SW 1271 (cell line): ENCODE results near the gene EPC2.

ENCODE experiments used
- DNase-seq, 2 experiments: peaks; one replicate each; lab custom pipeline; 2025; lab: John Stamatoyannopoulos, UW

Gene EPC2

DNA sequence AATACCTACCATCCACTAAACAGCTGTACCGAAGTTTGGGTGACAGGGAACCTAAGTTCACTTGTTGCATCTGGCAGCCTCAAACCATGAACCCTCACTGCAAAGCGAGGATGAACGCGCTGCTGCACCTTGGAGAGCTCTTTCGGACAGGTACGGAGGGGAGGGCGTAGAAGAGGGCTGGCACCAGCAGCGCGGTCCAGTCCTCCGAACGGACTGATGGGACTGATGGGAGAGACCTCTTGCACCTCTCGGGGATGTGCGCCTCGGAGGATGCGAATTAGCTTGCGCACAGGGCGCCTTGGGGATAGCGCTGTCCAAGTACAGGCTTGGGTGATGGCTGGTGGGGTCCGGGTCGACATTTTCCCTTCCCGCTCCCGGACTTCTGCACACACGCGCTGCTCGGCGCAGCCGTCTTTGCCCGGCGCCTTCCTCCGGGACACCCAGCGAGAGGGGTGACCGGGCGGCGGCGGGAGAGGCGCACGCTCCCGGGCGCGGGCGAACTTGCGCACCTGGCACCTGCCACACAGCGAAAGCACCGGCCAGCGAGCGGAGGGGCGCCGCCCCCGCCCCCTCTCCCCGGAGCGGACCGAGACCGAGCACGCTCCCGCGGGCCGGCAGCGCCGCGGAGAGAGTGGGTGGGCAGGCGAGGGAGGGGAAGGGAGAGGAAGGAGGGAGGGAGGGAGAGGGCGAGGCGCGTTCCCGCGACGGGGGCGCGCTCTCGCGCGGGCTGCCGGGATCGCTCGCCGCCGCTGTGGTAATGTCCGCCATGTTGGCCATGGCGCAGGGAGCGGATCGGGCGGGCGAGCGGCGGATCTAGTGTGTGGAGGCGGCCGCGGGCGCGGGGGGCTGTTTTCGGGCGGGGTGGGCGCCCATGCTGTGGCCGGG lies at the start of gene EPC2:
Gene EPC2 (plus strand): TSS at position 754 of the 885 bp plus-strand sequence. CDS start 267 bp downstream, outside the sequence.
- DNase-seq: peak; percentile 20 to 64

DNA sequence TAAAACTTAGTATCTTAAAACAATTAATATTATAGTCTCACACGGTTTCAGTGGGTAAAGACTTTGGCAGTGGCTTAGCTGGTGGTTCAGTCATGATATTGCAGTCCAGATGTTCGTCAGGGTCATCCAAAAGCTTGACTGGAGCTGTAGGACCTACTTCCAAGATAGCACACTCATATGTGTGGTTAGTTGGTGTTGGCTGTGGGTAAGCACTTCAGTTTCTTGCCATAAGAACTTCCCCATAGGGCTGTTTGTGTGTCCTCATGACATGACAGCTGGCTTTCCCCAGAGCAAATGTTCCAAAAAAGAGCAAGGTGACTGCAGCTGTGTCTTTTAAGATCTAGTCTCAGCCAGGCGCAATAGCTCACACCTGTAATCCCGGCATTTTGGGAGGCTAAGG lies 48.5 kb upstream of the EPC2 start:
- DNase-seq: no peak

DNA sequence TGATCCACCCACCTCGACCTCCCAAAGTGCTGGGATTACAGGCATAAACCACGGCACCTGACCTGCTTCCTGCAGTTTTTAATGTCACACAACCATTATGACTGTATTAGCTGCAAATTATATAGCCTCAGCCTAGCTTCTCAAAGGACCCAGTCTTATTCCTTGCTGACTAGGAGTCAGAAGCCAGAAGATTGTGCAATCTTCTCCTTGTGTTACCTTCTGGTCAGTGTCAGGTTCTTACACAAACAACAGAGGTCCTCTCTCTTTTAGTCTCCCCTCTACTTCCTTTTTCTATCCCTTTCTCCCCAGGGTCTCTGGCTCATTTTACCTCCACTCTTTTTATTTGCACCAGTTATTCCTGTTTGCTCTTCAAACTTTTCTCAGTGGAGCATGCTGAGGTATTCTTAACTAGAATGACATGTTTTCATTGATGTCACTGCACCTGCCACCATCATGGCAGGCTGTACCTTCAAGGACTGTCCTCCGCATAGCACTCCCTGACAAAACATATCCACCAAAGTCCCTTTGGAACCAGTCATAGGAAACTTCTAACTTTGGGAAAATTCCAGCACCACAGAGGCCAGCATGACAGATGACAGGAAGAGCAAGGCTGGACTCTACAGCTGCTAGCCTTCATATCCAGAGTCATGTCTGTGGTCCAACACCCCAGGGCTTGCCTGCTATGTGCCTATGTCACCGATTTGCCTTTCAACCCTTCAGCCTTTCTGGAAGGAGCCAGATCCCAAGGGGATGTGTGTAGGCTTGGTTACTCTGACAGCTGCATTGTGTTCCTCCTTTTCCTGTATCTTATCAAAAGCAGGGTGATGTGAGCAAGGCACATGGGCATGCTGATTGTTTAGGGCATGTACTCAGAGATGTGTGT lies 45.2 kb upstream of the EPC2 start:
- DNase-seq: no peak

DNA sequence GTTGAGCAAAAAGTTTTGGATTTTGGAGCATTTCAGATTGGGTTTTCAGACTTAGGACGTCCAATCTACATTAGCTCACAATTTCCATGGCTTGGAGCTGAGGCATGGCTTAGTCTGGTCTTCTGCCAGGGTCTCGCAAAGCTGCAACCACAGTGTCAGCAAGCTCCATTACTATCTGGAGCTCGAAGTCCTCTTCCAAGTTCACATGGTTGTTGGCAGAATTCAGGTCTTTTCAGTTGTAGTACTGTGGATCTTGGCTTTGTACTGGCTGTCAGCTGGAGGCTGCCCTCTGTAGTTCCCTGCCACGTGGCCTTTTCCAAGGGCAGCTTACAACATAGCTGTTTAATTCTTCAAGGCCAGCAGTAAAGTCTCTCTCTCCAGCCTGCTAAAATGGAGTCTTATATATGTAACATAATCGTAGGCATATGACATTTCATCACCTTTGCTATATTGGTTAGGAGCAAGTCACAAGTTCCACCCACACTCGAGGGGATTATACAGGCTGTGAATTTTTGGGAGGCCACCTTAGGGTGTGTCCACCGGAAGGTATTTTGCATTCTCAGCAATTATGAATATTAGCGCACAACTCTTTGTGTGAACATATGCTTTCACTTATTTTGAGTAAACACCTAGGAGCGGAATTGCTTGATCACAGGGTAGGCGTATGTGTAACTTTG lies 41.5 kb upstream of the EPC2 start:
- DNase-seq: no peak

DNA sequence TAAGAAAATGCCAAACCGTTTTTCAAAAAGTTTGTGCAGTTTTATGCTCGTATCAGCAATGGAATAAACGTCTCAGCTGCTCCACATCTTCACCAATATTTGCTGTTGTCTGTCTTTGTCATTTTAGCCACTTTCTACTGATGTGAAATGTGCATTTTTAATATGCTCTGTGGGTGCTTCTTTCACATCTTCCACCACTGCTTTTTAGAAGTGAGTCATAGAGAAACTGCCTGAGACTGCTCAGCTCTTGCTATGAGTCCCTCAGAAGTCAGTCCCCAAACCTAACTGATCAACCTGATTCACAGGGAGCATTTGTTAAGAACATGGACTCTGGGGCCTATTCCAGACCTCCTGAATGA lies 41.0 kb upstream of the EPC2 start:
- no peak for DNase-seq

DNA sequence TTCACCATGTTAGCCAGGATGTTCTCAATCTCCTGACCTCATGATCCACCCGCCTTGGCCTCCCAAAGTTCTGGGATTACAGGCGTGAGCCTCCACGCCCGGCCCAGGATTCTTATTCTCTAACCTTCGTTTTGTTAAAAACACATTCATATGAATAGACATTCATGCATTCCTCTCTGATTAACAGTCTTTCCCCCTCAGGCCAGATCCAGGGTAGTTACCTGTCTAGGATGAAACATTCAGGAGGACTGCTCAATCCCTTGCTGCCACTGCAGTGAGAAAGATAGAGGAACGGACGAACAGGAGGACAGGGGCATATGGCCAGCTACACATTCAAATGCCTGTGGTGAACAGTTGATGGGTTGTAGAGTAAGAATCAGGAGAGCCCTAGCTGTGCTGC lies 39.6 kb upstream of the EPC2 start:
- no peak for DNase-seq

GRCh38 chr2:148607566-148607965 lies 37.0 kb upstream of the EPC2 start:
- no peak for DNase-seq

DNA sequence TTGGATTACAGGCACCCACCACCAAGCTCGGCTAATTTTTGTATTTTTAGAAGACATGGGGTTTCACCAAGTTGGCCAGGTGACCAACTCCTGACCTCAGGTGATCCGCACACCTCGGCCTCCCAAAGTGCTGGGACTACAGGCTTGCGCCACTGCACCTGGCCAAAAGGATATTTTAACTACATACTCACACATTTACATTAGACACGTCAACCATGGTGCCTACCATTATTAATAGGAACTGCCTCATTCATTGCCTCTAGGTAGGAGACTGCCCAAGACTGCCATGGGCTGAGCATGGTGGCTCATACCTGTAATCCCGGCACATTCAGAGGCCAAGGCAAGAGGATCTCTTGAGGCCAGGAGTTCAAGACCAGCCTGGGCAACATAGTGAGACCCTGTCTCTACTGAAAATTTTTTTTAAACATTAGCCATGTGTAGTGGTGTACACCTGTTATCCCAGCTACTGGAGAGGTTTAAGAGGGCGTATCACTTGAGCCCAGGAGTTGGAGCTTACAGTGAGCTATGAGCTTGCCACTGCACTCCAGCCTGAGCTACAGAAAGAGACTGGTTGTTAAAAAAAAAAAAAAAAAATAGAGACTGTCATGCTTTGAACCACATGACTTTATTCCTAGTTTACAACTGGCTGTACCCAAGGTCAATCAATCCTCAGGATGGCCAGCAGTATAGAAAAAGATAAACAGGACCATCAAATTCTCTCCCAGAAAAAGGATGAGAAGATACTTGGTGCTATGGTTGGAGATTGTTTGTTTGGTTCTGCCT lies 31.1 kb upstream of the EPC2 start:
- DNase-seq: no peak

GRCh38 chr2:148614014-148614321 lies 30.6 kb upstream of the EPC2 start:
- no peak for DNase-seq

DNA sequence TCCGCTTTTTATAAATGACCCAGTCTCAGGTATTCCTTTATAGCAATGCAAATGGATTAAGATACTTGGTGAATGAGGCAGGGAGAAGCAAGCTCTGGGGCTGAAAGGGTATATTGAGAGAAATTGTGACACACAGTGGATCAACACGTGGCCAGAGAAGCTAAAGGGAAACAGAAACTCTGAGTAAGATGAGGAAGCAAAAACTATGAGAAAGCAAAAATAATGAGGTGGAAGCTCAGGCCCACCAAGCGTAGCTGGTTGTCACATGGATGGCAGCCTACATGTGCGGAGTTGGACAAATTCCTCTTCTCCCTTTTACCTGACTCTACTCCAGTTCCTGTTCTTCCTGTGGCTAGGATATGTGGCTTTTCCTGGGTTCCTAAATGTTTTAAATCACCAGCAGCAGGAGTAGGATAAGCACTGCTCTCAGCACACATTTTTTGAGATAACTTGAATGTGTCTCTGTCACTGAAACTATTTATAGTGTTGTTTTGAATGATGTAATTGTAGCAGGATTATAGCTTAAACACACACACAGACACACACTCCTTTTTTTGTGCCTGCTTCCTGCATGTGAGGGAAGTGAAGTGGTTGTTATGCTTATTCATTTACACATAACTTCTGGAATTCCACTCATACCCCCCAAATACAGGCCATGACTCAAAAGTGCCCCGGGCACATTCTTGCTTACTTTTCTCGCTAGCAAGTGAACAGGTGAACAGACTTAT lies 30.1 kb upstream of the EPC2 start:
- peak in 1 of 2 experiments; percentile 42 for DNase-seq

GRCh38 chr2:148615381-148615841 lies 29.1 kb upstream of the EPC2 start:
- no peak for DNase-seq

DNA sequence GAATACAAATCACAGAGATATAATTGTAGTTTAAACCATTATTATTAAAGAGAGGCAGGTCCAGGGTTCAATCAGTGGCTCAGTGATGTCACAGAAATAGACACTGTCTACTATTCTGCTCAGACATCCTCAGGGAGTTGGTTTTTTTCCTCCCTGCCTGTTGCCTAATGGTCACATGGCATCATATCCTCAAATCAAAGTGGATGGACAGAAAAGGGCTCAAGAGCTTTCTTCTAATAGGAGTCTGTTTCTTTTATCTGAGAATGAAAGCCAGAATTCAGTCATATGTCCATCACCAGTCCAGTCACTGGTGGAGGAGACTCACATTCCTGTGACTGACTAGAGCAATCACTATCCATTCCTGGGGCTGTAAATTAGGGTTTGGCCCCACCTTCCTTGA lies 27.9 kb upstream of the EPC2 start:
- no peak for DNase-seq

DNA sequence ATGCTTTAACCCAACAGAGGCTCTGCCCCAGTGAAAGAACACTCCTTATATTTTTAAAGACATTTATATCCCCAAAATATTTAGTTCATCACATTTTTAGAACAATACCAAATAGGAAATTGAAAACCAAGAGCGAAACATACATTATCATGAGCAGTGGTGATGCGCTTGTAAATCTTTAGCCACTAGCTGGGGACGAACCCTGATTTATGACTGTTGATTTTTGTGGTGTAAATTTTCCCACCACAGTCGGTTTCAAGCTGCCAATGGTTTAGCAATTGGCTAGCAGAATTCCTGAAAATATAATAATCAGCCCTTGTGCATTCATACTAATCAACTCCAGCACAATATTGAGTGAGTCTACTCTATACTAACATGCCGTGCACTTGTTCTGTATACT lies 27.3 kb upstream of the EPC2 start:
- DNase-seq: no peak

DNA sequence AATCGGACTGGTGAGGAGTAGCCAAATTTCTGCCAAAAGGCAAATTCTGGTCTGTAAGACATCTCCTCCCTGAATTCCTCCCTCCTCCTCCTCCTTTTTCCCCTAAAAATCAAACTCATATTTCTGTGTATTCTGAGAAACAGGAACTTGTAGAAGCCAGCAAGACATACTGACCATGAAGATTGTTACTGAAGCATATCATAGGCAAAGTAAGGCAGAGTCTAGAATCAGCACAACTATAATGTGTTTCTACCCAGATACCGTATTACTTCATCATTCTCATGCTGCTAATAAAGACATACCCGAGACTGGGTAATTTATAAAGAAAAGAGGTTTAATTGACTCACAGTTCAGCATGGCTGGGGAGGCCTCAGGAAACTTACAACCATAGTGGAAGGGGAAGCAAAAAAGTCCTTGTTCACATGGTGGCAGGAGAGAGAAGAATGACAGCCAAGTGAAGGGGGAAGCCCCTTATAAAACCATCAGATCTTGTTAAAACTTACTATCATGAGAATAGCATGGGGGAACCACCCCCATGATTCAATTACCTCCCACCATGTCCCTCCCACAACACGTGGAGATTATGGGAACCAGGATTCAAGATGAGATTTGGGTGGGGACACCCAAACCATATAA lies 24.9 kb upstream of the EPC2 start:
- DNase-seq: no peak

DNA sequence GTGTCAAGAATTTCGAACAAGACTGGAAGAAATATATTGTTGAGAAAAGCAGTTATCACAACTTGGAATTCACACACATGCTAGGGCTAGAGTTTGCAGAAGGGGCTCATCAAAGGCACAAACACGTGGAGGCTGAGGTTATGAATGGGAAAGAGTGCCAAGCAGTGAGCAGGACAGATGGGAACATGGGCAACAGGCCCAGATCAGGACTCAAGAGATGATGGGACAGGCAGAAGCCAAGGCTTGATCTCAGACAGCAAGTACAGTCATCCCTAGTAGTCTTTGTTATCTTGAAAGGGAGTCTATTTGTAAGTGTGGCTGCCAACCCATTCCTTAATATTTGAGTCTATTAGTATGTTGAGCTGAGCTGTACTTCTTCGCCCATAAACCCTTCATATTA lies 22.2 kb upstream of the EPC2 start:
- DNase-seq: no peak

DNA sequence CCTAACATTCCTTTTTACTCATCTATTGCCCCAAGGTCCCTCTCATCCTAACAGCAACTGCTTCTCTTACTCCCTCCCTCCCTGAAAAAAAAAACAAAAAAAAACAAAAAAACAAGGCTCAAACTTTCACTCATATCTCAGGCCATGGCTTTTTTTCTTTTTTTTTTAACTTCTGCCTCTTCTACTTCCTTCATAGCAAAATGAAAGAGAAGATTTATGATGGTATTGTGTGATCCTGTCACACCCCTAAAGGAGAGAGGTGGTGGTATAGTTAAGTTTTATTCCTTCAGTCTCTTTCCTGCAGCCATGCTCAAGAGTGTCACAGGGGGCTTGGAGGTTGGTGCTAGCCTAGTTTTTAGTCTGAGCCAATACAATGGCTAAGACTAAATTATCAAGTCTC lies 21.5 kb upstream of the EPC2 start:
- no peak for DNase-seq

DNA sequence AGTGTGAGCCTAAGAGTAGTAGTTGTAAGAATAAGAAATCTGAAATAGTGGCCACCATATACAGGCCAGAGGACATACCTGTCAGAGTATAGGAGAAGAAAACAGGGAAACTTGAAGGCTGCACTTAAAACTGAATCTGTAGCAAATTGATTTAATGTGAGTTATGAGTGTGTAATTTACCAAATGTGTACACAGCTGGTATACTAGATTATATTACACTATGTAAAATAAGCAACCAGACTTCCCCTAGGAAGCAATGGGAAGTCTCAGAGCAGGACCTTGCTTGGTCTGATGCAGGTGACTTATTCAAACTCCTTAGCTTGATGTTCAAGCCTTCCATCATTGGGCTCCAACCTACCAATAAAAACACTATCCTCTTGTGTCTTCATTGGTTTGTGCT lies 17.3 kb upstream of the EPC2 start:
- DNase-seq: no peak

- no peak for DNase-seq
Measured at GRCh38 chr2:148634749-148635148, 9.8 kb upstream of the EPC2 start.

- DNase-seq: no peak
Measured at GRCh38 chr2:148638543-148638942, 6.0 kb upstream of the EPC2 start.

DNA sequence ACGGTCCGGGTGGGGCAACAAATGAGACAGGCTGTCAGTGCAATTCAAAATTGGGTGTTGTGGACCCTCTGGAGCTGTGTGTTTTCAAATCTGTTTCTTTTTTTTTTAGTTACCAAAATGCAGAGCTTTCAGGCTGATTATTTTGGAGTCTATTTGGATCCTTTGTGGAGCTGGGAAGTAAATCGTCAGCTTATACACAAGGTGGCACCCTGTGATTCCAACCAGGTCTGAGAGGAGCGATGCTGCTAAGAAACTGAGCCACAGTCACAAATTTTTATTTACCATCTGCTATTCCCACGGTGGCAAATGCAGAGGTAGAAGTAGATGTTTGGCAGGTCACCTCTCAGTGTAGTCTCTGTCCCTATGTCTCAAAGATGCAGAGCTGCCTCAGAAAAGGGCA lies 3.8 kb upstream of the EPC2 start:
- DNase-seq: no peak
